Chondrocyte (in vitro differentiated cells): ENCODE results near the gene QPCT. TPM values are rescaled to one million over a fixed set of nuclear protein-coding genes. Genes with fewer than 3 reads are reported as not detected.
"Not testable (repeated sequence)": the region's sequence is repeated elsewhere in the genome, so short reads cannot be mapped to it uniquely, and the experiment has no call there.

Experiments used
- DNase-seq: peaks from one replicate; pipeline ENCODE4 v3.0.0; 2021; ENCODE audit warnings: mixed read lengths, low spot score
- H3K27ac Mint-ChIP-seq: one replicate; pipeline ENCODE4 v1.8.0; 2021; ENCODE audit warnings: mild to moderate bottlenecking, moderate library complexity, mixed read lengths; ENCODE audit not compliant: unreplicated experiment
- H3K27me3 Mint-ChIP-seq: 2 replicates; pipeline ENCODE4 v1.8.0; 2021; ENCODE audit warnings: low read depth, mixed read lengths
- H3K36me3 Mint-ChIP-seq: 2 replicates; pipeline ENCODE4 v1.8.0; 2021; ENCODE audit warnings: low read depth, mixed read lengths
- H3K4me1 Mint-ChIP-seq: 2 replicates; pipeline ENCODE4 v1.8.0; 2021; ENCODE audit warnings: low read depth, mild to moderate bottlenecking, mixed read lengths
- H3K4me3 Mint-ChIP-seq: one replicate; pipeline ENCODE4 v1.8.0; 2021; ENCODE audit warnings: mild to moderate bottlenecking, moderate library complexity, mixed read lengths; ENCODE audit not compliant: unreplicated experiment
- H3K9me3 Mint-ChIP-seq: 2 replicates; pipeline ENCODE4 v1.8.0; 2021; ENCODE audit warnings: low read depth, mixed read lengths
- CTCF ChIP-seq: fragments of 200-600 bp; sonication (generic); IDR thresholded peaks from 2 replicates; pipeline ENCODE4 v1.5.0; 2021; ENCODE audit warnings: antibody characterized with exemption, mild to moderate bottlenecking, moderate library complexity
- total RNA-seq: library from RNA; stranded (reverse); gene quantifications from 3 replicates; pipeline ENCODE4 v1.2.1, GENCODE V29; 2021

The QPCT gene
- total RNA-seq, 1 donor from 2014 or later = 0.67 TPM

- H3K9me3 Mint-ChIP-seq = no peaks in the 10 kb centered on the region
- no peak overlapping the region for H3K27ac Mint-ChIP-seq
- no peak for DNase-seq
- TF ChIP-seq CTCF = no peak
- H3K4me1 Mint-ChIP-seq = peaks cover 25% of the 10 kb centered on the region
- no peaks in the 10 kb centered on the region for H3K27me3 Mint-ChIP-seq
- H3K36me3 Mint-ChIP-seq = no peaks in the 10 kb centered on the region
- H3K4me3 Mint-ChIP-seq = no peak overlapping the region
These were observed 34.0 kb downstream of the QPCT start for GRCh38 chr2:37378411-37378810.

- no peak for DNase-seq
- Mint-ChIP-seq H3K27me3 (no peaks in the 10 kb centered on the region), H3K27ac (no peak overlapping the region), H3K9me3 (no peaks in the 10 kb centered on the region), H3K4me3 (no peak overlapping the region), H3K4me1 (peaks cover 25% of the 10 kb centered on the region), H3K36me3 (no peaks in the 10 kb centered on the region)
- no peak for TF ChIP-seq CTCF
These were observed 35.5 kb downstream of the QPCT start for GRCh38 chr2:37379881-37380296.

GRCh38 chr2:37380787-37381186, 36.4 kb downstream of the QPCT start:
- not testable (repeated sequence) for H3K27ac Mint-ChIP-seq, H3K36me3 Mint-ChIP-seq

DNA sequence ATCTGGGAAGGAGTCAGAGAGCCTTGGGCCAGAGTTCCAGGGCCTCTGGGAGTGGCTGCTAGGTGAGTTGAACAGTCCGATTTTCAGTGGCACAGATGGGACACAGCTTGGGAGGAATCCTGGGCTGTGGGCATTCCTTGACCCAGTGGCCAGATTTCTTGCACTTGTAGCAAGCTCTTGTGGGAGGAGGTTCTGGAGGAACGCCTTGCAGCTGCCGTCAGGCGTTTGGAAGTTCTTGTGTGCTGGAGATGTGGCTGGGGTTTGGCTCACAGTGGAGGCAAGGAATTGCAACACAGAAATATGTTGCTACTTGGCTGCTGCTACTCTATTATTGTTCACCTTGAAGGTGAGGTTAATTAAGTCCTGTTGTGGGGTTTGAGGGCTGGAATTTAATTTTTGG, 39.8 kb downstream of the QPCT start:
- not testable (repeated sequence) for H3K27me3 Mint-ChIP-seq, H3K27ac Mint-ChIP-seq

More at GRCh38 chr2:37380787-37381186, 36.4 kb downstream of the QPCT start:
- DNase-seq, H3K9me3 Mint-ChIP-seq, H3K4me3 Mint-ChIP-seq, H3K27me3 Mint-ChIP-seq: not testable (repeated sequence)
- peaks cover 22% of the 10 kb centered on the region for H3K4me1 Mint-ChIP-seq

GRCh38 chr2:37387148-37387835, 42.9 kb downstream of the QPCT start:
- Mint-ChIP-seq H3K4me3 (no peak overlapping the region), H3K36me3 (no peaks in the 10 kb centered on the region), H3K4me1 (peaks cover 19% of the 10 kb centered on the region), H3K27me3 (no peaks in the 10 kb centered on the region), H3K27ac (no peak overlapping the region), H3K9me3 (no peaks in the 10 kb centered on the region)
- DNase-seq = no peak
- TF ChIP-seq CTCF = no peak

More for the DNA sequence above, 39.8 kb downstream of the QPCT start:
- H3K4me1 Mint-ChIP-seq, H3K9me3 Mint-ChIP-seq, H3K4me3 Mint-ChIP-seq, DNase-seq, H3K36me3 Mint-ChIP-seq: not testable (repeated sequence)

GRCh38 chr2:37388074-37388473, 43.6 kb downstream of the QPCT start:
- H3K9me3 Mint-ChIP-seq = no peaks in the 10 kb centered on the region
- TF ChIP-seq CTCF = no peak
- no peak for DNase-seq
- peaks cover 19% of the 10 kb centered on the region for H3K4me1 Mint-ChIP-seq
- no peak overlapping the region for H3K27ac Mint-ChIP-seq
- no peak overlapping the region for H3K4me3 Mint-ChIP-seq
- no peaks in the 10 kb centered on the region for H3K36me3 Mint-ChIP-seq
- H3K27me3 Mint-ChIP-seq = no peaks in the 10 kb centered on the region
